Left ventricle myocardium inferior (tissue), 1 donor: ENCODE measurements around the gene GAB2. TPM values are rescaled to one million over a fixed set of nuclear protein-coding genes. Genes with fewer than 3 reads are reported as not detected.
"Not testable (repeated sequence)": the region's sequence is repeated elsewhere in the genome, so short reads cannot be mapped to it uniquely, and the experiment has no call there.

Experiments used
- DNase-seq: peaks from one replicate; pipeline ENCODE4 v3.0.0-alpha.2; 2020
- H3K27ac ChIP-seq: fragments of 200-600 bp; replicated peaks from 2 replicates; pipeline ENCODE4 v1.8.0; 2021
- H3K27me3 ChIP-seq: fragments of 200-600 bp; 2 replicates; pipeline ENCODE4 v1.8.0; 2021; ENCODE audit warnings: low read depth
- H3K36me3 ChIP-seq: fragments of 200-600 bp; 2 replicates; pipeline ENCODE4 v1.8.0; 2021
- H3K4me1 ChIP-seq: fragments of 200-600 bp; 2 replicates; pipeline ENCODE4 v1.8.0; 2021
- H3K4me3 ChIP-seq: fragments of 200-600 bp; 2 replicates; pipeline ENCODE4 v1.8.0; 2021; ENCODE audit warnings: mild to moderate bottlenecking, moderate library complexity
- H3K9me3 ChIP-seq: fragments of 200-600 bp; replicated peaks from 2 replicates; pipeline ENCODE4 v1.8.0; 2021
- intact Hi-C: fragments of 100-400 bp; cut with micrococcal nuclease; formaldehyde crosslinking; loops from one replicate; pipeline ENCODE4 v1.11.0; 2022
- total RNA-seq: library from RNA; stranded (reverse); fragmentation: NEBNext Ultra II Directional; extraction: Animal tissue kit (Norgen Biotek cat#: 25700); gene quantifications from one replicate; pipeline ENCODE4 v1.2.1, GENCODE V29; 2021
- TF ChIP-seq, protein P1 (sequence below): fragments of 200-600 bp; IDR thresholded peaks from 2 replicates; pipeline ENCODE4 v1.8.0; 2021; ENCODE audit warnings: antibody characterized with exemption, mild to moderate bottlenecking, borderline replicate concordance
- donor health status: DM: no; HTN: yes; CAD: no; lungs with severe emphysema.

GAB2 gene
- total RNA-seq, 1 donor from 2014 or later = 27.4 TPM

DNA sequence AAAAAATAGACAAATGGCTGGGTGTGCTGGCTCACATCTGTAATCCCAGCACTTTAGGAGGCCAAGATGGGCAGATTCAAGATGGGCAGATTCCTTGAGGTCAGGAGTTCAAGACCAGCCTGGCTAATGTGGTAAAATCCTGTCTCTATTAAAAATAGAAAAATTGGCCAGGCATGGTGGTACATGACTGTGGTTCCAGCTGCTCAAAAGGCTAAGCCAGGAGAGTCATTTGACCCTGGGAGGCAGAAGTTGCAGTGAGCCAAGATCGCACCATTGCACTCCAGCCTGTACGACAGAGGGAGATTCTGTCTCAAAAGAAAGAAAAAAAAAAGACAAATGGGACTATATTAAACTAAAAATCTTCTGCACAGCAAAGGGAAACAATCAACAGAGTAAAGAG lies 173.5 kb downstream of the GAB2 start:
- intact Hi-C loops = no loop called here
- H3K27ac ChIP-seq = no peak overlapping the region
- TF ChIP-seq, protein P1, sequence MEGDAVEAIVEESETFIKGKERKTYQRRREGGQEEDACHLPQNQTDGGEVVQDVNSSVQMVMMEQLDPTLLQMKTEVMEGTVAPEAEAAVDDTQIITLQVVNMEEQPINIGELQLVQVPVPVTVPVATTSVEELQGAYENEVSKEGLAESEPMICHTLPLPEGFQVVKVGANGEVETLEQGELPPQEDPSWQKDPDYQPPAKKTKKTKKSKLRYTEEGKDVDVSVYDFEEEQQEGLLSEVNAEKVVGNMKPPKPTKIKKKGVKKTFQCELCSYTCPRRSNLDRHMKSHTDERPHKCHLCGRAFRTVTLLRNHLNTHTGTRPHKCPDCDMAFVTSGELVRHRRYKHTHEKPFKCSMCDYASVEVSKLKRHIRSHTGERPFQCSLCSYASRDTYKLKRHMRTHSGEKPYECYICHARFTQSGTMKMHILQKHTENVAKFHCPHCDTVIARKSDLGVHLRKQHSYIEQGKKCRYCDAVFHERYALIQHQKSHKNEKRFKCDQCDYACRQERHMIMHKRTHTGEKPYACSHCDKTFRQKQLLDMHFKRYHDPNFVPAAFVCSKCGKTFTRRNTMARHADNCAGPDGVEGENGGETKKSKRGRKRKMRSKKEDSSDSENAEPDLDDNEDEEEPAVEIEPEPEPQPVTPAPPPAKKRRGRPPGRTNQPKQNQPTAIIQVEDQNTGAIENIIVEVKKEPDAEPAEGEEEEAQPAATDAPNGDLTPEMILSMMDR = no peak

DNA sequence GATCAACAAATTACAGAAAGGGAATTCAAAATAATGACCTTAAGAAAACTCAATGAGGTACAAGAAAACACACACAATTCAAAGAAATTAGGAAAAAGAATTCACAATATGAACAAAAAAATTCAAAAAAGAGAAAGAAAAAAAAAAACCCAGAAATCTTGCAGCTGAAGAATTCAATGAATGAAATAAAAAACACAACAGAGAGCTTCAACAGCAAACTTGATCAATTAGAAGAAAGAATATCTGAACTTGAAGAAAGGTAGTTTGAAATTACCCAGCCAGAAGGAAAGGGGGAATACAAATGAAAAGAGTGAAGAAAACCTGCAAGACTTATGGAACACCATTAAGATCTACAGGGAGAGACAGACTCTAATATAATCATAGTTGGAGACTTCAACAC lies 176.1 kb downstream of the GAB2 start:
- DNase-seq = no peak
- peaks cover 12% of the 10 kb centered on the region for H3K4me1 ChIP-seq
- H3K9me3 ChIP-seq = peaks cover 30% of the 10 kb centered on the region
- H3K4me3 ChIP-seq = no peak overlapping the region
- intact Hi-C loops = no loop called here
- H3K27ac ChIP-seq = no peak overlapping the region
- H3K27me3 ChIP-seq = no peaks in the 10 kb centered on the region
- H3K36me3 ChIP-seq = peaks cover 20% of the 10 kb centered on the region
- TF ChIP-seq, protein P1 = no peak

More for the DNA sequence above, 173.5 kb downstream of the GAB2 start:
- Histone ChIP-seq H3K4me3 (no peak overlapping the region), H3K9me3 (peaks cover 30% of the 10 kb centered on the region), H3K4me1 (peaks cover 12% of the 10 kb centered on the region), H3K36me3 (peaks cover 35% of the 10 kb centered on the region), H3K27me3 (no peaks in the 10 kb centered on the region)
- no peak for DNase-seq

DNA sequence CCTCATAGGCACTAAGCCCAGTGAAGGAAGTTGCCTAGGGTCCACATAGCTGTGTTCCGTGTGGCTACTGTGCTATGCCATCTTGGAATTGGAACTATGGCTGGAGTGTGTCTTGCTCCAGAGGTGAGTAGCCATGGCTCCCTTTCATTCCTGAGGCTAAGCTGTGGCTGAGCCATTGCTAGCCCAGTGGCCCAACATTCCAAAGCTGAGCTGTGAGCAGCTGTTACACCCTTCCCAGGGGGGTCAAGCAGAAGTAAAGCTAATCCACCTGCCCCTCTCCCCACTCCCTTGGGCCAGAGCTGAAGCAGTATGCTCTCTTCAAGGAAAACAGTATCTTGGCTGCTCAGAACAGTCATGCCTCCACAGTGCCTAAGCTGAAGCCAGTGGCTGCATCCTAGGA lies 177.8 kb downstream of the GAB2 start:
- intact Hi-C loops = no loop called here
- Histone ChIP-seq H3K4me3 (no peak overlapping the region), H3K9me3 (peaks cover 21% of the 10 kb centered on the region), H3K4me1 (peaks cover 12% of the 10 kb centered on the region), H3K27ac (no peak overlapping the region), H3K36me3 (peaks cover 12% of the 10 kb centered on the region), H3K27me3 (no peaks in the 10 kb centered on the region)
- DNase-seq = no peak
- TF ChIP-seq, protein P1 = no peak

DNA sequence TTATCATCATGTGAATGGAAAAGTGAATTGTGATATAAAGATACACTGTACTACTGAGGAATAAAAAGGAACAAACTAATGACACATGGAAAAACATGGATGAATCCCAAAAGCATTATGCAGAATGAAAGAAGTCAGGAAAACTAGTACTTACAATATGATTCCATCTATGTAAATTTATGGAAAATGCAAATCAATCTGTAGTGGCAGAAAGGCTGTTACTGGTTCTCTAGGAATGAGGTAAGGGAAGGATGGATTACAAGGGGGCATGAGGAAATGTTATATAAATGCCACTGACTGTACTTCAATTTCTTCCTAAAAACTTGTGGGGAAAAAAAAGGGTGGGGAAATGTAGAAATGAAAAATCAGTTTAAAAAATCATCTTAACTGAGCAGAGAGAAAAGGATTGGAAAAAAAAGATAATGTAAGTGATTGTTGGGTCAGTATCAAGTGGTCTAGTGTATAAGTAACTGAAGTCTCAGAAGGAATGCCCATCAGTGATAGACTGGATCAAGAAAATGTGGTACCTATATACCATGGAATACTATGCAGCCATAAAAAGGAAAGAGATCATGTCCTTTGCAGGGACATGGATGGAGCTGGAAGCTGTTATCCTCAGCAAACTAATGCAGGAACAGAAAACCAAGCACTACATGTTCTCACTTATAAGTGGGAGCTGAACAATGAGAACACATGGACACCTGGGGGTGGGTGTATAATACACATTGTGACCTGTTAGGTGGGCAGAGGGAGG lies 180.2 kb downstream of the GAB2 start:
- peaks cover 16% of the 10 kb centered on the region for H3K9me3 ChIP-seq
- peaks cover 7% of the 10 kb centered on the region for H3K4me1 ChIP-seq
- no peaks in the 10 kb centered on the region for H3K27me3 ChIP-seq
- H3K36me3 ChIP-seq = peaks cover 12% of the 10 kb centered on the region
- H3K27ac ChIP-seq = no peak overlapping the region
- DNase-seq = no peak
- TF ChIP-seq, protein P1 = no peak
- intact Hi-C loops = no loop called here
- H3K4me3 ChIP-seq = no peak overlapping the region

DNA sequence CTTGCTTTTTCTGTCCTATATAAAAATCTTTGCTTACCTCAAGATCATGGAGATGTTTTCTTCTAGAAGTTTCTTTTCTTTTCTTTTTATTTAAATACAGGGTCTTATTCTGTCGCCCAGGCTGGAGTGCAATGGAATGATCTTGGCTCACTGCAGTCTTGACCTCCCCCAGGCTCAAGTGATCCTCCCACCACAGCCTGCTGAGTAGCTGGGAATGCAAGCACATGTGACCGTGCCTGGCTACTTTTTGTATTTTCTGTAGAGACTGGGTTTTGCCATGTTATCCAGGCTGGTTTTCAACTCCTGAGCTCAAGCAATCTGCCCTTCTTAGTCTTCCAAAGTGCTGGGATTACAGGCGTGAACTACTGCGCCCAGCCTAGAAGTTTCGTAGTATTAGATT lies 183.6 kb downstream of the GAB2 start:
- Histone ChIP-seq H3K9me3 (no peaks in the 10 kb centered on the region), H3K27me3 (no peaks in the 10 kb centered on the region), H3K27ac (no peak overlapping the region), H3K36me3 (no peaks in the 10 kb centered on the region), H3K4me1 (peaks cover 39% of the 10 kb centered on the region), H3K4me3 (no peak overlapping the region)
- intact Hi-C loops = no loop called here
- TF ChIP-seq, protein P1 = no peak
- DNase-seq = no peak

DNA sequence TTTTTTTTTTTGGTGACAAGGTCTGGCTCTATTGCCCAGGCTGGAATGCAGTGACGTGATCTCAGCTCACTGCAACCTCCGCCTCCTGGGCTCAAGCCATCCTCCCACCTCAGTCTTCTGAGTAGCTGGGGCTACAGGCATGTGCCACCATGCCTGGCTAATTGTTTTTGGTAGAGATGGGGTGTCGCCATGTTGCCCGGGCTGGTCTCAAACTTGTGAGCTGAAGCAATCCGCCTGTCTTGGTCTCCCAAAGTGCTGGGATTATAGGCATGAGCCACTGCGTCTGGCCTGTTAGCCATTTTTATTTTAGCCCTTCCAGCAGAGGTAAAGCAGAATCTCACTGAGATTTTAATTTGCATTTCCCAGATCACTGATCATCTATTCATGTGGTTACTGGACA lies 184.6 kb downstream of the GAB2 start:
- intact Hi-C loops, H3K27ac ChIP-seq: not testable (repeated sequence)

More for the DNA sequence above, 184.6 kb downstream of the GAB2 start:
- H3K27me3 ChIP-seq, H3K9me3 ChIP-seq, H3K4me3 ChIP-seq, H3K36me3 ChIP-seq, DNase-seq: not testable (repeated sequence)
- peaks cover 49% of the 10 kb centered on the region for H3K4me1 ChIP-seq
